ENCODE results near the gene KCNIP3.

The KCNIP3 gene

DNA sequence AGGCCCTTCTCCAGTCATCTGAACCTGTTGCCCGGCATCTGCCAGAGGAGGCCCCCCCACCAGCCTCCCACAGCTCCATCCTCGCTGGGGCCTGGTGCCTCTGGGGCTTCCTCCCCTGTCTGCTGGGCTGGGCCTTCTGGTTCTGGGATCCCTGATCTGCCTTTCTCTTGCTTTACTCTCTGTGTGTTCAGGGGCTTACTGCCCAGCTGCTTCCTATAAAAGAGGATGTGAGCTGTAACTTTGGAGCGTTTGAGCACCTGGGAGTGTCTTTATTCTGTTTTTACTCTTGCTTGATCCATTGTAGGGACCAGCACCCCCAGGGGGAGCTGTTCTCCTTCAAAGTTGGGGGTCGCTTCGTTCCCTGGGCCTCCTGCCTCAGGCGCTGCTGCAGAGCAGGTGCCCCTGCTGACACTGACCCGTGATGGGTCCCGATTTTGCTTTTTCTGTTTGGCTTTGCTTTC lies 82.3 kb downstream of the KCNIP3 start:
- Mint-ChIP-seq H3K27ac (no peak overlapping the region), H3K4me3 (no peak overlapping the region)
- ATAC-seq: no peak

GRCh38 chr2:95380280-95380679 lies 83.1 kb downstream of the KCNIP3 start:
- no peak for ATAC-seq
- Mint-ChIP-seq H3K36me3 (no peaks in the 10 kb centered on the region), H3K27ac (no peak overlapping the region)

More for the DNA sequence above, 82.3 kb downstream of the KCNIP3 start:
- Mint-ChIP-seq H3K9me3 (no peaks in the 10 kb centered on the region), H3K27me3 (peaks cover 58% of the 10 kb centered on the region), H3K36me3 (no peaks in the 10 kb centered on the region), H3K4me1 (peaks cover 9% of the 10 kb centered on the region)

DNA sequence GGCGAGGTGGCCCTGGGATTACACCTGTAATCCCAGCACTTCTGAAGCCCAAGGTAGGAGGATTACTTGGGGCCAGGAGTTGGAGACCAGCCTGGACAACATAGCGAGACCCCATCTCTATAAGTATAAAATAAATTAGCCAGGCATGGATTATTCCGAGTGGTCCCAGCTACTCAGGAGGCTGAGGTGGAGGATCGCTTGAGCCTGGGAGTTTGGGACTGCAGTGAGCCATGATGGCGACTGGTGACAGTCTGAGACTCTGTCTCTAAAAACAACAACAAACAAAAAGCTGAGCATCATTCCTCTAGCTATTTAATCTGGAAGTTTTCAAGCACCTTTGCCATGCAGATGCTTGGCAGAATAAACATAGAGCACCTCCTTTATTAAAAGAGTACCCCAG lies 83.6 kb downstream of the KCNIP3 start:
- Mint-ChIP-seq H3K27ac (no peak overlapping the region), H3K27me3 (peaks cover 57% of the 10 kb centered on the region), H3K36me3 (no peaks in the 10 kb centered on the region), H3K4me3 (no peak overlapping the region), H3K4me1 (peaks cover 9% of the 10 kb centered on the region), H3K9me3 (no peaks in the 10 kb centered on the region)
- no peak for ATAC-seq

More at GRCh38 chr2:95380280-95380679, 83.1 kb downstream of the KCNIP3 start:
- peaks cover 58% of the 10 kb centered on the region for H3K27me3 Mint-ChIP-seq
- no peak overlapping the region for H3K4me3 Mint-ChIP-seq
- no peaks in the 10 kb centered on the region for H3K9me3 Mint-ChIP-seq
- H3K4me1 Mint-ChIP-seq: peaks cover 9% of the 10 kb centered on the region

DNA sequence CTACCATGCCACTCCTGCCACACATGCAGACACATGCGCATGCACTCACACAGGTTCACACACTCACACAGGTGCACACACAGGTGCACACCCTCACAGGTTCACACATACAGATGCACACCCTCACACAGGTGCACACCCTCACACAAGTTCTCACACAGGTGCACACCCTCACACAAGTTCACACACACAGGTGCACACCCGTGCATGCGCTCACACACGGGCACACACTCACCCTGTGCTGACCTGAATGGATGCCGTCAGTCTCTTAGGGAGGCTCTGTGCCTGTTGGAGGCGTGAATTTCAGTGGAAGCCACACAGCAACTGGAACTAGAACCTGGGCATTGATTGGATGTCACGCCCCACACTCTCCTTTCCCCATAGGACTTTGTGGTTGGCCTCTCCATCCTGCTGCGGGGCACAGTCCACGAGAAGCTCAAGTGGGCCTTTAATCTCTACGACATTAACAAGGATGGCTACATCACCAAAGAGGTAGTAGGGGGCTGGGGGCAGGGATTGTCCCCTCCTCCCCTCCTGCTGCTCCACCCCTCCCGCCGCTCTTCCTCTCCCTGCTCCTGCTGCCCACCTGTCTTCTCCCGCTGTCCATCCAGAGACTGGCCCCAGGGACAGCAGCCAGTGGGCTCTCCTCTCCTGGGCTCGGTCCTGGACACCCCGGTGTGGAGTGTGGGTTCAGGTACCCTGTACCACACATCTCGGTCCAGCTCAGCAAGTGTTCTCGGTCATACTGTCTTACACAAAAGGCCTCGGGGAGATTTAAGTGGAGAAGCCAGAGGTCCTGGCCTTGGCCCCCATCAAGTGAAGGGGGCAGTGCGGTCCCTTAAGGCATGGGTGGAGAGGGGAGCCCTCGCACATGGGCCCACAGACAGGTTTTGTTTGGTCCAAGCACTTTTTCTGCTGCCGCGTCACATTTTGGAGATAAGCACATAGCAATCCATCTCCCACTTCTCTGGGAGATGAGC lies 84.4 kb downstream of the KCNIP3 start:
- H3K27me3 Mint-ChIP-seq: peaks cover 57% of the 10 kb centered on the region
- ATAC-seq: no peak
- peaks cover 9% of the 10 kb centered on the region for H3K4me1 Mint-ChIP-seq
- no peak overlapping the region for H3K27ac Mint-ChIP-seq
- H3K4me3 Mint-ChIP-seq: no peak overlapping the region
- no peaks in the 10 kb centered on the region for H3K9me3 Mint-ChIP-seq
- no peaks in the 10 kb centered on the region for H3K36me3 Mint-ChIP-seq

- ATAC-seq: no peak
- H3K4me1 Mint-ChIP-seq: peaks cover 9% of the 10 kb centered on the region
- H3K4me3 Mint-ChIP-seq: no peak overlapping the region
- H3K9me3 Mint-ChIP-seq: no peaks in the 10 kb centered on the region
- H3K27ac Mint-ChIP-seq: no peak overlapping the region
- H3K36me3 Mint-ChIP-seq: no peaks in the 10 kb centered on the region
- H3K27me3 Mint-ChIP-seq: peaks cover 54% of the 10 kb centered on the region
These were observed 85.0 kb downstream of the KCNIP3 start for GRCh38 chr2:95382192-95382591.

GRCh38 chr2:95382686-95383634 lies 85.8 kb downstream of the KCNIP3 start:
- Mint-ChIP-seq H3K4me3 (no peak overlapping the region), H3K36me3 (no peaks in the 10 kb centered on the region), H3K27me3 (peaks cover 57% of the 10 kb centered on the region), H3K9me3 (no peaks in the 10 kb centered on the region), H3K27ac (no peak overlapping the region), H3K4me1 (peaks cover 9% of the 10 kb centered on the region)
- ATAC-seq: no peak

- H3K4me1 Mint-ChIP-seq: peaks cover 9% of the 10 kb centered on the region
- ATAC-seq: no peak
- H3K27ac Mint-ChIP-seq: no peak overlapping the region
- H3K4me3 Mint-ChIP-seq: no peak overlapping the region
- H3K9me3 Mint-ChIP-seq: no peaks in the 10 kb centered on the region
- no peaks in the 10 kb centered on the region for H3K36me3 Mint-ChIP-seq
- H3K27me3 Mint-ChIP-seq: peaks cover 64% of the 10 kb centered on the region
These were observed 86.5 kb downstream of the KCNIP3 start for GRCh38 chr2:95383635-95384027.

DNA sequence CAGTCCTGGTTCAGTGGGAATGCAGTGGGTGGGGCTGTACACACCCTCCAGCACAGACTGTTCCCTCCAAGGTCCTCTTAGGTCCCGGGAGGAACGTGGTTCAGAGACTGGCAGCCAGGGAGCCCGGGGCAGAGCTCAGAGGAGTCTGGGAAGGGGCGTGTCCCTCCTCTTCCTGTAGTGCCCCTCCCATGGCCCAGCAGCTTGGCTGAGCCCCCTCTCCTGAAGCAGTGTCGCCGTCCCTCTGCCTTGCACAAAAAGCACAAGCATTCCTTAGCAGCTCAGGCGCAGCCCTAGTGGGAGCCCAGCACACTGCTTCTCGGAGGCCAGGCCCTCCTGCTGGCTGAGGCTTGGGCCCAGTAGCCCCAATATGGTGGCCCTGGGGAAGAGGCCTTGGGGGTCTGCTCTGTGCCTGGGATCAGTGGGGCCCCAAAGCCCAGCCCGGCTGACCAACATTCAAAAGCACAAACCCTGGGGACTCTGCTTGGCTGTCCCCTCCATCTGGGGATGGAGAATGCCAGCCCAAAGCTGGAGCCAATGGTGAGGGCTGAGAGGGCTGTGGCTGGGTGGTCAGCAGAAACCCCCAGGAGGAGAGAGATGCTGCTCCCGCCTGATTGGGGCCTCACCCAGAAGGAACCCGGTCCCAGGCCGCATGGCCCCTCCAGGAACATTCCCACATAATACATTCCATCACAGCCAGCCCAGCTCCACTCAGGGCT lies 87.9 kb downstream of the KCNIP3 start:
- Mint-ChIP-seq H3K36me3 (no peaks in the 10 kb centered on the region), H3K27me3 (peaks cover 64% of the 10 kb centered on the region), H3K27ac (no peak overlapping the region), H3K4me1 (peaks cover 2% of the 10 kb centered on the region), H3K4me3 (no peak overlapping the region), H3K9me3 (no peaks in the 10 kb centered on the region)
- no peak for ATAC-seq

DNA sequence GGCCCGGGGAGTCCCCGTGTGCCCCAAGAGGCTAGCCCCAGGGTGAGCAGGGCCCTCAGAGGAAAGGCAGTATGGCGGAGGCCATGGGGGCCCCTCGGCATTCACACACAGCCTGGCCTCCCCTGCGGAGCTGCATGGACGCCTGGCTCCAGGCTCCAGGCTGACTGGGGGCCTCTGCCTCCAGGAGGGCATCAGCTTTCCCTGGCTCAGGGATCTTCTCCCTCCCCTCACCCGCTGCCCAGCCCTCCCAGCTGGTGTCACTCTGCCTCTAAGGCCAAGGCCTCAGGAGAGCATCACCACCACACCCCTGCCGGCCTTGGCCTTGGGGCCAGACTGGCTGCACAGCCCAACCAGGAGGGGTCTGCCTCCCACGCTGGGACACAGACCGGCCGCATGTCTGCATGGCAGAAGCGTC lies 88.4 kb downstream of the KCNIP3 start:
- ATAC-seq: no peak
- H3K4me3 Mint-ChIP-seq: no peak overlapping the region
- H3K27me3 Mint-ChIP-seq: peaks cover 58% of the 10 kb centered on the region
- no peak overlapping the region for H3K27ac Mint-ChIP-seq
- no peaks in the 10 kb centered on the region for H3K36me3 Mint-ChIP-seq
- no peaks in the 10 kb centered on the region for H3K4me1 Mint-ChIP-seq
- no peaks in the 10 kb centered on the region for H3K9me3 Mint-ChIP-seq

DNA sequence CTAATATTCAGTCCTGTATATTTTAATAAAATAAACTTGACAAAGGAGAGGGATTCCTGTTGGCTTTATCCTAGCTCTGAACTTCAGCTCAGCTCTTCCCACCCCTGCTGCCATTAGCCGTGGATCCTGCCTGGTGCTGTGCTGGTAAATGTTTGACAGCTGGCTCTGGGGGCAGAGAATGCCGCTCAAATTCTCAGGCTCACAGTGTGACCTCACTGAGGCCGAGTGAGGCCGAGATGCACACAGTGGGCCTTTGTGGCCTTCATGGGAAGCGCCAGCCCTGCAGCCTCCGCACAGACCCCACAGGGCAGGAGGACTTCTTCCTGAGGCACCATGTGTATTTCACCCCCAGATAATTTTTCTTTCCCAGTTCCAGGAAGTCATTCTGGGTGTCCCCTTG lies 88.9 kb downstream of the KCNIP3 start:
- Mint-ChIP-seq H3K27ac (no peak overlapping the region), H3K4me3 (no peak overlapping the region), H3K27me3 (peaks cover 57% of the 10 kb centered on the region), H3K9me3 (no peaks in the 10 kb centered on the region), H3K4me1 (no peaks in the 10 kb centered on the region), H3K36me3 (no peaks in the 10 kb centered on the region)
- ATAC-seq: no peak

GRCh38 chr2:95387358-95387757 lies 90.2 kb downstream of the KCNIP3 start:
- Mint-ChIP-seq H3K4me1 (no peaks in the 10 kb centered on the region), H3K27me3 (peaks cover 46% of the 10 kb centered on the region), H3K27ac (no peak overlapping the region), H3K4me3 (no peak overlapping the region), H3K9me3 (no peaks in the 10 kb centered on the region), H3K36me3 (no peaks in the 10 kb centered on the region)
- ATAC-seq: no peak

DNA sequence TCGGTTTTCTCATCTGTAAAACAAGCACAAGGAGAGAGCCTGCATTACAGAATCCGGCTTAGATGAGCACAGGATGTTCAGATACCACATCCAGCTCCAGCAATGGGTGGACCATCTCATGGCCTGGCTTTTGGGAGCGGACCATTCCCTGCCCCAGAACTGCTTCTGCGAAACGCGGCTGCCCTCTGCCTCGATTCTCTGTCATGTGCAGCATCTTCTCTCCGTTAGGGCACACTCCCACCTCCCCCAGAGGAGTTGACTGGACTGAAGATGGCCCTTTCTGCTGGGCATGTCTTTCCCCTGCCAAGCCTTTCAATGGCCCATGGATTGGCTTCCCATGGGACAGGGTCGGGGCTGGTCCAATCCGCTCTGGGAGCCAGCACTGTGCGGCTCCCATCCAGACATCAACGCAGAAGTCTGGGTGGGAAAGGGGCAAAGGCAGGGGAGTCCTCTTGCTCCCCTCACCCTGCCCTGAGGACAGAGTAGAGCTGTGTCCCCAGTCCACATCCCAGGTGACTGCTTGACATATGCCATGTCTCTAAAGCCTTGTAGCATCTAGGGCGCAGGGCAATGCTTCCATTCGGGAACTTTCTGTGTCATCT lies 91.0 kb downstream of the KCNIP3 start:
- Mint-ChIP-seq H3K27ac (no peak overlapping the region), H3K27me3 (peaks cover 46% of the 10 kb centered on the region), H3K4me3 (no peak overlapping the region), H3K36me3 (no peaks in the 10 kb centered on the region), H3K9me3 (no peaks in the 10 kb centered on the region), H3K4me1 (no peaks in the 10 kb centered on the region)
- no peak for ATAC-seq

GRCh38 chr2:95388856-95389244 lies 91.7 kb downstream of the KCNIP3 start:
- Mint-ChIP-seq H3K9me3 (no peaks in the 10 kb centered on the region), H3K4me1 (no peaks in the 10 kb centered on the region), H3K36me3 (no peaks in the 10 kb centered on the region), H3K4me3 (no peak overlapping the region), H3K27me3 (peaks cover 42% of the 10 kb centered on the region), H3K27ac (no peak overlapping the region)
- ATAC-seq: no peak

DNA sequence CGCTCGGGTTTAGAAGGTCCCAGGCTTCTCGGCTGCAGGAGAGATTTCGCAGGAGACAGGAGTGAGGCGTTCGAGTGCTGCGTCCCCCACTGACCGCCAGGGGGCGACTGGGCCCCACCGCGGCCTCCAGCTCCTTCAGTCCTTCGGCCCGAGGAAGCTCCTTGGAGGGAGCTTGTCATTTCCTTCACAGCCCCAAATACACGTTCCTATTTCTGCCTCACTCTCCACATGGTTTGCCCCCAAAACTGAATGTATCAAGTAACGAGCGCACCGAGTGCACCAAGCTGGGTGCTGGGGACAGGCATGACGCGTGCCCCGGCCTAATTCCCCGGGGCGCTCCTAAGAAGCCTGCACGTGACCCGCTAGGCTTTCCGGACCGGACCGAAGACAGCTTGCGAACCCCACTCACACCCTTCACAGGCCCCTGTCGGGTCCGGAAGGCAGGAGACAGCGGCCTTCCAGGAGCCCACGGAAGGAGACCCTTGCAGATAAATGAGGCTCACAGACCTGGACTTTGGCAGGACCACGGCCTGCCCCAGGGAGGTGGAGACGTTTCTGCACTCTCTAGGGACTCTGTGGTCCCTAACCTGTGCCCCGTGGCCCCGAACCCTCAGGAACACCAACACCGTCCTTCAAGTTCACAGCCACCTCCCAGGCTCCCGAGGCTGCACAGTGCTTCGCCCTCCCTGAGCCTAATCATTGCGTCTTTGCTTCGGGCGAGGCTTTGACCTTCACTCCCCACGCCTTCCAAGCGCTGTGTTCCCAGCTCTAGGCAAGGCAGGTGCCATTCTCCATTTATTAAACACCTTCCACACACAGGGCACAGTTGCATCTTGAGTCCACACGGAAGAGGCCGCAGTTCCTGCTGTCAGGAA lies 92.3 kb downstream of the KCNIP3 start:
- Mint-ChIP-seq H3K27ac (no peak overlapping the region), H3K4me1 (no peaks in the 10 kb centered on the region), H3K9me3 (no peaks in the 10 kb centered on the region), H3K4me3 (no peak overlapping the region), H3K27me3 (peaks cover 35% of the 10 kb centered on the region), H3K36me3 (no peaks in the 10 kb centered on the region)
- ATAC-seq: no peak
